ENCODE measurements around the gene VPS35.

The VPS35 gene

GRCh38 chr16:46688654-46689364 lies at the start of gene VPS35:
VPS35 (minus strand) TSS chr16:46689178; CDS start chr16:46689133, 45 bp downstream.
- DNase-seq (ENCODE audit: low read depth in 3 of 3) = peak; percentile 99 to 100 (median 100)

- DNase-seq (ENCODE audit: low read depth in 3 of 3) = no peak
Measured at GRCh38 chr16:46737621-46738214, 48.7 kb upstream of the VPS35 start.

- no peak for DNase-seq (ENCODE audit: low read depth in 3 of 3)
Measured at GRCh38 chr16:46736695-46737094, 47.7 kb upstream of the VPS35 start.

GRCh38 chr16:46733319-46733830 lies 44.4 kb upstream of the VPS35 start:
- no peak for DNase-seq (ENCODE audit: low read depth in 3 of 3)

GRCh38 chr16:46732561-46732960 lies 43.6 kb upstream of the VPS35 start:
- DNase-seq (ENCODE audit: low read depth in 3 of 3) = no peak

GRCh38 chr16:46731691-46732555 lies 42.9 kb upstream of the VPS35 start:
- DNase-seq (ENCODE audit: low read depth in 3 of 3) = no peak

- no peak for DNase-seq (ENCODE audit: low read depth in 3 of 3)
Measured at GRCh38 chr16:46730801-46731690, 42.1 kb upstream of the VPS35 start.

GRCh38 chr16:46730126-46730525 lies 41.1 kb upstream of the VPS35 start:
- no peak for DNase-seq (ENCODE audit: low read depth in 3 of 3)

- DNase-seq (ENCODE audit: low read depth in 3 of 3) = no peak
Measured at GRCh38 chr16:46729326-46729995, 40.5 kb upstream of the VPS35 start.

- DNase-seq (ENCODE audit: low read depth in 3 of 3) = no peak
Measured at GRCh38 chr16:46728806-46729205, 39.8 kb upstream of the VPS35 start.

- no peak for DNase-seq (ENCODE audit: low read depth in 3 of 3)
Measured at GRCh38 chr16:46727630-46728029, 38.7 kb upstream of the VPS35 start.

- no peak for DNase-seq (ENCODE audit: low read depth in 3 of 3)
Measured at GRCh38 chr16:46727184-46727583, 38.2 kb upstream of the VPS35 start.

- DNase-seq (ENCODE audit: low read depth in 3 of 3) = no peak
Measured at GRCh38 chr16:46721885-46722284, 32.9 kb upstream of the VPS35 start.

- DNase-seq (ENCODE audit: low read depth in 3 of 3) = no peak
Measured at GRCh38 chr16:46720619-46721018, 31.6 kb upstream of the VPS35 start.

- DNase-seq (ENCODE audit: low read depth in 3 of 3) = no peak
Measured at GRCh38 chr16:46719528-46719927, 30.6 kb upstream of the VPS35 start.

- no peak for DNase-seq (ENCODE audit: low read depth in 3 of 3)
Measured at GRCh38 chr16:46718214-46718613, 29.2 kb upstream of the VPS35 start.

- no peak for DNase-seq (ENCODE audit: low read depth in 3 of 3)
Measured at GRCh38 chr16:46717692-46718091, 28.7 kb upstream of the VPS35 start.

- no peak for DNase-seq (ENCODE audit: low read depth in 3 of 3)
Measured at GRCh38 chr16:46715769-46716305, 26.9 kb upstream of the VPS35 start.

- no peak for DNase-seq (ENCODE audit: low read depth in 3 of 3)
Measured at GRCh38 chr16:46714797-46715591, 26.0 kb upstream of the VPS35 start.

- no peak for DNase-seq (ENCODE audit: low read depth in 3 of 3)
Measured at GRCh38 chr16:46713634-46714033, 24.7 kb upstream of the VPS35 start.
